Retinal pigment epithelial cell (primary cell): ENCODE measurements around the gene TIGD3.

Experiments
- DNase-seq: peaks from one replicate; pipeline ENCODE4 v3.0.0-alpha.2; 2010; ENCODE audit warnings: low read depth
- H3K4me3 ChIP-seq: 2 replicates; pipeline ENCODE4 v1.5.1; 2011; ENCODE audit warnings: mild to moderate bottlenecking, low read length, control low read depth, moderate library complexity
- TF ChIP-seq, protein P1 (sequence below): conservative IDR thresholded peaks from 2 replicates; pipeline ENCODE4 v1.5.1; 2011; ENCODE audit warnings: low read depth, low read length, control low read depth, inconsistent platforms

TIGD3 gene

DNA sequence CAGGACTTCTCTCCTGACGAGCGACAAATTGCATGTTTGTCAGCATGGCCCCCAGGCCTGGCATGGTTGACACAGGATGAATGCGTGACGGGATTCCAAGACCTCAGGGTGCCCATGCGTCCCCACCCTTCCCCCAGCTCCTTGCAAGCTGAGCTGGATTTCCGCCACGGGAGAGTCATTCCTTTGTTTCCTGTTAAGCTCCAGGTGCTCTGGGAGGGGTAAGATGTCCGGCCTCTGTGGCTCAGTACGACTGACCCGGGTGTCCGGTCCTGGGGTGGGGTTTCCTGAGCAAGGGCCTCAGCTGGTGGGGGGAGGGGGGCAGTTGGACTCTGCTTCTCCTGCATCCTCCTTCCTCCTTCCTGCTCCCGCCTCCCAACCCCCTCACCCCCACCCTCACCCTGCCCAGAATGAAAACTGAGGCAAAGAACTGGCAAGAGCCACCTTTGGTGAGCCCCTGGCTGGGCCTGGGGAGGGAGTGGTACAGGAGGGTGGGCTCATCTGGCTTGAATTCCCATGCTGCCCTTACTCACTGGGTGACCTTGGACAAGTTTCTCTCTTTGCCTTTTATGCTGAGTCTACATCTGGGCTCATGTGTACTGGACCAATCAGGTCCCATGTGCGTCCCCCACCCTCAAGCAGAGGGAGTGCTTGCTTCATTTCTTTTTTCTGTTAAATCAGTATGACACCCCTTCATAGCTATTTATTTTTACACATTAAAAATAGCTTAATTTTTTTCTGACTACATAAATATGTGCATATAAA lies 37.3 kb upstream of the TIGD3 start:
- TF ChIP-seq, protein P1, sequence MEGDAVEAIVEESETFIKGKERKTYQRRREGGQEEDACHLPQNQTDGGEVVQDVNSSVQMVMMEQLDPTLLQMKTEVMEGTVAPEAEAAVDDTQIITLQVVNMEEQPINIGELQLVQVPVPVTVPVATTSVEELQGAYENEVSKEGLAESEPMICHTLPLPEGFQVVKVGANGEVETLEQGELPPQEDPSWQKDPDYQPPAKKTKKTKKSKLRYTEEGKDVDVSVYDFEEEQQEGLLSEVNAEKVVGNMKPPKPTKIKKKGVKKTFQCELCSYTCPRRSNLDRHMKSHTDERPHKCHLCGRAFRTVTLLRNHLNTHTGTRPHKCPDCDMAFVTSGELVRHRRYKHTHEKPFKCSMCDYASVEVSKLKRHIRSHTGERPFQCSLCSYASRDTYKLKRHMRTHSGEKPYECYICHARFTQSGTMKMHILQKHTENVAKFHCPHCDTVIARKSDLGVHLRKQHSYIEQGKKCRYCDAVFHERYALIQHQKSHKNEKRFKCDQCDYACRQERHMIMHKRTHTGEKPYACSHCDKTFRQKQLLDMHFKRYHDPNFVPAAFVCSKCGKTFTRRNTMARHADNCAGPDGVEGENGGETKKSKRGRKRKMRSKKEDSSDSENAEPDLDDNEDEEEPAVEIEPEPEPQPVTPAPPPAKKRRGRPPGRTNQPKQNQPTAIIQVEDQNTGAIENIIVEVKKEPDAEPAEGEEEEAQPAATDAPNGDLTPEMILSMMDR = no peak
- peak overlapping the region; percentile 24 for H3K4me3 ChIP-seq
- DNase-seq = no peak

DNA sequence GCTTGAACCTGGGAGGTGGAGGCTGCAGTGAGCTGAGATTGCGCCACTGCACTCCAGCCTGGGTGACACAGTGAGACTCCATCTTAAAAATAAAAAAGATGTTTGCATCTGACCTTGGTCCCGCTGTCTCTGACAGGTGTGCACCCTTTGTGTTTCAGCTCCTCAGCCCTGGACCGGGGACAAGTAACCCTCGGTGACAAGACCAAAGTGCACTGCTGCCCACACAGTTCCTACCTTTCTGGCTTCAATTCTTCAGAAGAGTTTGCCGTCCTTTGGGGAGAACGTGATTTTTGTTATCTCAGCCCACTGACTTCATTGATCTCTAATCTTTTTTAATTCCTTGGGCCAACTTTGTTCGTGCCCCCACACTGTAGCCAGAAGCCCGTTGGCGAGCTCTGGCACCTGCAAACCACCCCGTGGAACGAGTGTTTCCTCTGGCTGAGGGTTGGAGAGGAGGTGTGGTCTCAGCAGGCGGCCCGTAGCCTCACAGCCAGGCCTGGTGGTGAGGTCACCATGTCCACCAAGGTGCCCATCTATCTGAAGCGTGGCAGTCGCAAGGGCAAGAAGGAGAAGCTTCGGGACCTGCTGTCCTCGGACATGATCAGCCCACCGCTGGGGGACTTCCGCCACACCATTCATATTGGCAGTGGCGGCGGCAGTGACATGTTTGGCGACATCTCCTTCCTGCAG lies 34.0 kb upstream of the TIGD3 start:
- H3K4me3 ChIP-seq = no peak overlapping the region
- TF ChIP-seq, protein P1 = no peak
- no peak for DNase-seq

DNA sequence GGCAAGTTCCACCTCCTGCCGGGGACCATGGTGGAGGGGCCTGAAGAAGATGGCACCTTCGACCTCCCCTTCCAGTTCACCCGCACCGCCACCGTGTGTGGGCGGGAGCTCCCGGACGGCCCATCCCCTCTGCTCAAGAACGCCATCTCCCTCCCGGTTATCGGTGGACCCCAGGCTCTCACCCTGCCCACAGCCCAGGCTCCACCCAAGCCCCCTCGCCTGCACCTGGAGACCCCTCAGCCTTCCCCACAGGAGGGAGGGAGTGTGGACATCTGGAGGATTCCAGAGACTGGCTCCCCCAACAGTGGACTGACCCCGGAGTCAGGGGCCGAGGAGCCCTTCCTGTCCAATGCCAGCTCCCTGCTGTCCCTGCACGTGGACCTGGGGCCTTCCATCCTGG lies 33.5 kb upstream of the TIGD3 start:
- TF ChIP-seq, protein P1 = no peak
- DNase-seq = no peak
- H3K4me3 ChIP-seq = no peak overlapping the region

DNA sequence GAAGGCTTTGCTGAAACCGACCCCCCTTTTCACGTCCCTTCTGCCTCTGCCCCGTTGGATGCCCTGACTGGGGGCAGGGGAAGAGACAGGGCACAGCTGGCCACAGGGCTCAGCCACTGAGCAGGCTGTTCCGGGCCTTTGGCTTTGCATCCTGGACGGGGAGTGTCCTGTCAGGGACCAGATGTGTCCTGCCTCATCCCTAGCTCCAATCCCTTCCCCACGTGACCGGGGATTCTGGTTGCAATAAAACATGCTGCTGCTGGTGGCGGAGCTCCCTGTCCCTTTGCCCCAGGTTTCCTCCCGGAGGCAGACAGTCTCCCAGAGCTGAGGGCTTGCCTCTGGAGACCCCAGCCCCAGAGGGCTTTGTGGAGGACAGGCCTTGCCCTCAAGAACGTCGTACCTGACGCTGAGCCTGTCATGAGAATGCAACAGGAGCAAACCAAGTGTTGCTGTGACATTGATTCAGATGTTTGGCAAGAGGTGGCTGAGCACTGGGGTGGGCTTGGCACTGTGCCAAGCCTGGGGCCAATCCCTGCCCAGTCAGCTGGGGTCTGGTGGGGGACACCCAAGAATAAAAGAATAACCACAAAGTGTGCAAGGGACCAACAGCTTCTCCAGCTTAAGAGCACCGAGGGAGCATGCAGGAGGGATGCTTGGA lies 32.6 kb upstream of the TIGD3 start:
- TF ChIP-seq, protein P1 = no peak
- H3K4me3 ChIP-seq = no peak overlapping the region
- DNase-seq = no peak

DNA sequence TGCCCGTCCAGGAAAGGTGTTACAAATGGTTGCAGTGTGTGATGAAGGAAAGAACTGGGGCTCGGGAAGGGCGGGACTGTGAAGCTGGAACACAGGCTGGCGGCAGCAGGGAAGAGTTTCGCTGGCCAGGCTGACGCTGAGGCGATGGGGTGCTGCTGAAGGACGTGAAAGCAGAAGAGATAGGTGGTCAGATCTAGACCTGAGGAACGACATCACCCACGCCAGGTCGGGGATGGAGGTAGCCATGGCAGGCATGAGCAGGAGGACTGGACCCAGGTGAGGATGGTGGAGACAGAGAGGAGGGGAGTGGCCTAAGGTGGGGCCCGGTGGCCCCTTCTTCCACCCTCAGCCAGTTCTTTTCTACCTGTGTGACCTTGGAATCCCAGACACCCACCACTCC lies 30.7 kb upstream of the TIGD3 start:
- no peak overlapping the region for H3K4me3 ChIP-seq
- TF ChIP-seq, protein P1 = no peak
- DNase-seq = no peak

DNA sequence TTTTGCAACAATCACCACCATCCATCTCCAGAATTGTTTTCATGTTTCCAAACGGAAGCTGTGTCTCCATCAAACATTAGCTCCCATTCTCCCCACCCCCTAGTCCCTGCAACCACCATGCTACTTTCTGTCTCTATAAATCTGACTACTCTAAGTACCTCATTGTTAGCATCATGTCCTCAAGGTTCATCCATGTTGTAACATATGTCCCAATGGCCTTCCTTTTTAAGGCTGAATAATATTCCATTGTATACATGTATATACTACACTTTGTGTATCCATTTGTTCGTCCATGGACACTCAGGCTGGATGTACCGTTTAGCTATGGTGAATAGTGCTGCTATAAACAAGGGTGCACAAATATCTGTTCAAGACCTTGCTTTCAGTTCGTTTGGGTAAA lies 29.1 kb upstream of the TIGD3 start:
- TF ChIP-seq, protein P1 = no peak
- no peak overlapping the region for H3K4me3 ChIP-seq
- DNase-seq = no peak
